SH-SY5Y (cell line): ENCODE data around the gene MEIS3.

ENCODE experiments used
- GATA2 ChIP-seq: IDR thresholded peaks from 2 replicates; pipeline ENCODE4 v1.6.1; 2011; ENCODE audit warnings: mild to moderate bottlenecking, low read depth, low read length
- GATA3 ChIP-seq: IDR thresholded peaks from 2 replicates; pipeline ENCODE4 v1.6.1; 2011; ENCODE audit warnings: low read depth, mild to moderate bottlenecking, low read length, moderate library complexity

MEIS3 gene

GRCh38 chr19:47428177-47428894 lies 9.0 kb upstream of the MEIS3 start:
- TF ChIP-seq GATA2: no peak

- no peak for TF ChIP-seq GATA3
- TF ChIP-seq GATA2: no peak
Observed at GRCh38 chr19:47427241-47428176, 8.2 kb upstream of the MEIS3 start.

GRCh38 chr19:47423203-47423882 lies 4.0 kb upstream of the MEIS3 start:
- TF ChIP-seq GATA2: no peak

- TF ChIP-seq GATA2: no peak
- TF ChIP-seq GATA3: no peak
Observed at GRCh38 chr19:47422417-47423163, 3.3 kb upstream of the MEIS3 start.

- TF ChIP-seq GATA2: no peak
- no peak for TF ChIP-seq GATA3
Observed at GRCh38 chr19:47421844-47422395, 2.6 kb upstream of the MEIS3 start.

- TF ChIP-seq GATA3 (no peak), GATA2 (no peak)
Observed at GRCh38 chr19:47421244-47421786, 2.0 kb upstream of the MEIS3 start.

- TF ChIP-seq GATA2 (no peak), GATA3 (no peak)
Observed at GRCh38 chr19:47419789-47420188, 462 bp upstream of the MEIS3 start.

- TF ChIP-seq GATA3: no peak
- TF ChIP-seq GATA2: no peak
Observed at GRCh38 chr19:47418692-47419029, 666 bp downstream of the MEIS3 start.

- no peak for TF ChIP-seq GATA2
- TF ChIP-seq GATA3: no peak
Observed at GRCh38 chr19:47417746-47418691, 1.3 kb downstream of the MEIS3 start.

GRCh38 chr19:47417107-47417745 lies 2.1 kb downstream of the MEIS3 start:
- no peak for TF ChIP-seq GATA2
- TF ChIP-seq GATA3: no peak

- TF ChIP-seq GATA3 (no peak), GATA2 (no peak)
Observed at GRCh38 chr19:47416643-47416985, 2.7 kb downstream of the MEIS3 start.

- TF ChIP-seq GATA2: no peak
Observed at GRCh38 chr19:47415953-47416642, 3.2 kb downstream of the MEIS3 start.
